Astrocyte (in vitro differentiated cells and primary cell): Measurements from ENCODE around the gene BTBD2.

Source experiments
- CTCF ChIP-seq: IDR thresholded peaks from 2 replicates; pipeline ENCODE4 v1.5.1; 2011; ENCODE audit warnings: low read depth, mild to moderate bottlenecking, inconsistent platforms, low read length, moderate library complexity; ENCODE audit not compliant: insufficient read depth
- EZH2 ChIP-seq: IDR thresholded peaks from 2 replicates; pipeline ENCODE4 v1.6.1; 2012; ENCODE audit warnings: mild to moderate bottlenecking, low read length, inconsistent platforms; ENCODE audit not compliant: insufficient read depth

- TF ChIP-seq CTCF (no peak), EZH2 (no peak)
Observed at GRCh38 chr19:2032296-2032941, 16.9 kb upstream of the BTBD2 start.
